Testis (tissue), 3 donors: Measurements from ENCODE around the gene SLC2A9. TPM values are rescaled to one million over a fixed set of nuclear protein-coding genes. Genes with fewer than 3 reads are reported as not detected.

Source experiments
- DNase-seq: peaks from one replicate; pipeline ENCODE4 v3.0.0-alpha.2; 2019
- H3K27ac ChIP-seq, 2 donors: fragments of 200-600 bp; sonication (generic); one replicate each; pipeline ENCODE4 v1.5.1; 2019
- H3K27me3 ChIP-seq: fragments of 200-600 bp; sonication (generic); one replicate; pipeline ENCODE4 v1.5.1; 2019
- H3K36me3 ChIP-seq: fragments of 200-600 bp; sonication (generic); one replicate; pipeline ENCODE4 v1.5.1; 2017; ENCODE audit warnings: low read depth; ENCODE audit errors: missing control alignments
- H3K4me1 ChIP-seq: fragments of 200-600 bp; sonication (generic); one replicate; pipeline ENCODE4 v1.5.1; 2019
- H3K4me3 ChIP-seq, 2 donors: fragments of 200-600 bp; sonication (generic); one replicate each; pipeline ENCODE4 v1.5.1; 2017 to 2019
- H3K9me3 ChIP-seq: fragments of 200-600 bp; sonication (generic); one replicate; pipeline ENCODE4 v1.5.1; 2017
- CTCF ChIP-seq, 3 experiments: fragments of 450-650 bp in 2 of 3; fragments of 200-600 bp in 1 of 3; sonication (generic) in 1 of 3; IDR thresholded peaks; one replicate each; pipeline ENCODE4 v1.5.1; 2016 to 2019; ENCODE audit warnings: antibody characterized with exemption in 3 of 3, mild to moderate bottlenecking in 2 of 3, moderate library complexity in 1 of 3
- POLR2A ChIP-seq: fragments of 450-650 bp; IDR thresholded peaks from one replicate; pipeline ENCODE4 v1.6.1; 2017; ENCODE audit warnings: antibody characterized with exemption, mild to moderate bottlenecking, moderate library complexity
- WGBS, 2 donors: methylation state at CpG; one replicate each; pipeline ENCODE4 v1.1.5; 2018; 5-methylcytosine and 5-hydroxymethylcytosine counted together
- intact Hi-C: fragments of 100-400 bp; cut with DNase I; formaldehyde crosslinking; loops from one replicate; pipeline ENCODE4 v1.15.1; 2023; ENCODE audit warnings: low total_unique reads
- polyA plus RNA-seq: library from polyadenylated mRNA; stranded (reverse); fragments of 350-450 nt; fragmentation: Illumina TruSeq; extraction: RNeasy Lipid Tissue Mini Kit (QIAGEN cat#74804); gene quantifications from one replicate; pipeline ENCODE4 v1.2.3, GENCODE V29; 2014; ENCODE audit warnings: low read depth, low replicate concordance; ENCODE audit not compliant: insufficient read depth
- total RNA-seq, 2 donors: library from RNA; depleted of rRNA; stranded (reverse); fragments of >200 nt; gene quantifications; one replicate each; pipeline ENCODE4 v1.2.3, GENCODE V29; 2016

The SLC2A9 gene
- total and polyA plus RNA-seq, 3 donors from 2014 or later = 6.3 to 7.5 (median 6.8) TPM

GRCh38 chr4:9921326-9921725, 100.0 kb downstream of the SLC2A9 start:
- H3K4me3 ChIP-seq = no peak overlapping the region
- WGBS, 2 donors = 63 to 66% methylated on average over 6 of the region's 6 CpGs
- no peak overlapping the region for H3K27ac ChIP-seq
- no peak for TF ChIP-seq CTCF (IDR thresholded peaks at IDR 0.05)
- no peak for TF ChIP-seq POLR2A
- no peaks in the 10 kb centered on the region for H3K9me3 ChIP-seq
- H3K4me1 ChIP-seq = peaks cover 4% of the 10 kb centered on the region
- no peaks in the 10 kb centered on the region for H3K36me3 ChIP-seq
- DNase-seq = no peak
- H3K27me3 ChIP-seq = no peaks in the 10 kb centered on the region
- intact Hi-C loops = no loop called here

- Histone ChIP-seq H3K27me3 (no peaks in the 10 kb centered on the region), H3K36me3 (no peaks in the 10 kb centered on the region), H3K4me3 (no peak overlapping the region), H3K9me3 (no peaks in the 10 kb centered on the region), H3K4me1 (peaks cover 4% of the 10 kb centered on the region), H3K27ac (no peak overlapping the region)
- DNase-seq = no peak
- TF ChIP-seq POLR2A (no peak), CTCF (IDR thresholded peaks at IDR 0.05) (no peak)
- 100% methylated on average over 1 to 2 of the region's 2 CpGs for WGBS, 2 donors
- intact Hi-C loops = no loop called here
Observed at GRCh38 chr4:9920029-9920428, 101.3 kb downstream of the SLC2A9 start.

GRCh38 chr4:9919047-9919446, 102.2 kb downstream of the SLC2A9 start:
- TF ChIP-seq POLR2A = no peak
- TF ChIP-seq CTCF (IDR thresholded peaks at IDR 0.05) = no peak
- Histone ChIP-seq H3K4me1 (peaks cover 4% of the 10 kb centered on the region), H3K9me3 (no peaks in the 10 kb centered on the region), H3K4me3 (no peak overlapping the region), H3K36me3 (no peaks in the 10 kb centered on the region), H3K27ac (no peak overlapping the region), H3K27me3 (no peaks in the 10 kb centered on the region)
- 92 to 94% methylated on average over 6 of the region's 6 CpGs for WGBS, 2 donors
- intact Hi-C loops = no loop called here
- DNase-seq = no peak

- no peak overlapping the region for H3K27ac ChIP-seq
- H3K4me3 ChIP-seq = no peak overlapping the region
- no peaks in the 10 kb centered on the region for H3K27me3 ChIP-seq
- no peaks in the 10 kb centered on the region for H3K4me1 ChIP-seq
- no peaks in the 10 kb centered on the region for H3K9me3 ChIP-seq
- no peak for TF ChIP-seq POLR2A
- no peak for TF ChIP-seq CTCF (IDR thresholded peaks at IDR 0.05)
- H3K36me3 ChIP-seq = no peaks in the 10 kb centered on the region
- 81 to 93% methylated on average over 4 of the region's 4 CpGs for WGBS, 2 donors
- intact Hi-C loops = no loop called here
- no peak for DNase-seq
Observed at GRCh38 chr4:9918484-9918883, 102.8 kb downstream of the SLC2A9 start.

DNA sequence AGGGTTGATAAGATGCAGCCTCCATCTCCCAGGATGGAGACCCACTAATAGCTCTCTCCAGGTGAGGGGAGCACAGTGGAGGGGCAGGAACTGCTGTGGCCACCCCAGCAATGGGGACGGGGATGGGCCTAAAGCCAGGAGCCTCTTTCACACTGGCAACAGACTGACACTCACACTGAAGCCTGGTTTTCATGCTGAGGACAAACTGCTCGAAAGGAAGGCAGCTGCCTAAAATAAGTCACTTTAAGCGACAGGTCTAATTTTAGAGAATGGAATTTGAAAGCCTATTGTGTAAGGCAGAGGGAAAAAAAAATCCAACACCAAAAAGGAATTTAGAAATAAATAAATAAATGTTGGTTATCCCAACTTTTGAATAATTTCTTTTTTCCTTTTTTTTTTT, 104.4 kb downstream of the SLC2A9 start:
- no peaks in the 10 kb centered on the region for H3K36me3 ChIP-seq
- TF ChIP-seq POLR2A (no peak), CTCF (IDR thresholded peaks at IDR 0.05) (no peak)
- no peak overlapping the region for H3K27ac ChIP-seq
- no peak for DNase-seq
- no peak overlapping the region for H3K4me3 ChIP-seq
- H3K4me1 ChIP-seq = no peaks in the 10 kb centered on the region
- intact Hi-C loops = no loop called here
- 85 to 92% methylated on average over 2 to 3 of the region's 3 CpGs for WGBS, 2 donors
- H3K9me3 ChIP-seq = no peaks in the 10 kb centered on the region
- H3K27me3 ChIP-seq = no peaks in the 10 kb centered on the region
